WI38 (cell line): ENCODE measurements around the gene C16orf46.

Experiments
- H3K4me3 ChIP-seq: 2 replicates; pipeline ENCODE4 v1.5.1; 2011; ENCODE audit warnings: low read depth, mild to moderate bottlenecking, control low read depth, low read length
- TF ChIP-seq, protein P1 (sequence below): IDR thresholded peaks from 2 replicates; pipeline ENCODE4 v1.5.1; 2012; ENCODE audit warnings: low read depth, mild to moderate bottlenecking, control low read depth, low read length

Gene C16orf46

GRCh38 chr16:81014672-81015071, 62.4 kb downstream of the C16orf46 start:
- TF ChIP-seq, protein P1, sequence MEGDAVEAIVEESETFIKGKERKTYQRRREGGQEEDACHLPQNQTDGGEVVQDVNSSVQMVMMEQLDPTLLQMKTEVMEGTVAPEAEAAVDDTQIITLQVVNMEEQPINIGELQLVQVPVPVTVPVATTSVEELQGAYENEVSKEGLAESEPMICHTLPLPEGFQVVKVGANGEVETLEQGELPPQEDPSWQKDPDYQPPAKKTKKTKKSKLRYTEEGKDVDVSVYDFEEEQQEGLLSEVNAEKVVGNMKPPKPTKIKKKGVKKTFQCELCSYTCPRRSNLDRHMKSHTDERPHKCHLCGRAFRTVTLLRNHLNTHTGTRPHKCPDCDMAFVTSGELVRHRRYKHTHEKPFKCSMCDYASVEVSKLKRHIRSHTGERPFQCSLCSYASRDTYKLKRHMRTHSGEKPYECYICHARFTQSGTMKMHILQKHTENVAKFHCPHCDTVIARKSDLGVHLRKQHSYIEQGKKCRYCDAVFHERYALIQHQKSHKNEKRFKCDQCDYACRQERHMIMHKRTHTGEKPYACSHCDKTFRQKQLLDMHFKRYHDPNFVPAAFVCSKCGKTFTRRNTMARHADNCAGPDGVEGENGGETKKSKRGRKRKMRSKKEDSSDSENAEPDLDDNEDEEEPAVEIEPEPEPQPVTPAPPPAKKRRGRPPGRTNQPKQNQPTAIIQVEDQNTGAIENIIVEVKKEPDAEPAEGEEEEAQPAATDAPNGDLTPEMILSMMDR: no peak
- no peak overlapping the region for H3K4me3 ChIP-seq

DNA sequence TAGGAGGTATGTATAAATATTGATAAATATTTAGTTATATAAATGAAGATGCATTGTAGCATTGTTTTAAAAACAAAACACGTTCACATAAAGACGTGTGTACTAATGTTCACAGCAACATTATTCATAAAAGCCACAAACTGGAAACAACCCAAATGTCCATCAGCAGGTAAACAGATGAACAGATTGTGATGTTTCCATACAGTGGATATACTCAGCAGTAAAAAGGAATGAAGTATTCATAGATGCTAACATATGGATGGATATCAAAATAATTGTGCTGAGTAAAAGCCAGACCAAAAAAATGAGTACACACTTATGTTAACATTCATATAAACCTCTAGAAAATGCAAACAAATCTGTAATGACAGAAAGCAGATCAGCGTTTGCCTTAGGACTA, 64.1 kb downstream of the C16orf46 start:
- no peak overlapping the region for H3K4me3 ChIP-seq
- TF ChIP-seq, protein P1: no peak
